SK-N-SH treated with all-trans-retinoic acid at 6 μM for 48 hours (cell line): ENCODE results near the gene ADIPOR1.

Experiments used
- ATAC-seq: fragments of 200-7000 bp; cut with Tn5 transposase; 3 replicates; pipeline ENCODE4 v1.9.1; 2020; ENCODE audit warnings: mild to moderate bottlenecking, moderate library complexity
- ARNTL ChIP-seq: fragments of 450-650 bp; formaldehyde crosslinking; IDR thresholded peaks from 2 replicates; pipeline ENCODE4 v1.5.0; 2020; ENCODE audit warnings: low read depth, mild to moderate bottlenecking, moderate library complexity, borderline replicate concordance
- BACH2 ChIP-seq: fragments of 250-450 bp; sonication (Bioruptor Pico); IDR thresholded peaks from 2 replicates; pipeline ENCODE4 v1.9.0; 2021; ENCODE audit warnings: mild to moderate bottlenecking, borderline replicate concordance
- CSDC2 ChIP-seq: fragments of 250-450 bp; sonication (Bioruptor Pico); IDR thresholded peaks from 2 replicates; pipeline ENCODE4 v1.5.0; 2020; ENCODE audit warnings: mild to moderate bottlenecking, moderate library complexity
- ESRRG ChIP-seq: fragments of 250-450 bp; sonication (Bioruptor Pico); IDR thresholded peaks from 2 replicates; pipeline ENCODE4 v1.6.1; 2021; ENCODE audit warnings: mild to moderate bottlenecking
- GLIS3 ChIP-seq: fragments of 250-450 bp; sonication (Bioruptor Pico); IDR thresholded peaks from 2 replicates; pipeline ENCODE4 v1.5.0; 2020; ENCODE audit warnings: mild to moderate bottlenecking, moderate library complexity
- ISL1 ChIP-seq: fragments of 250-450 bp; sonication (Bioruptor Pico); IDR thresholded peaks from 2 replicates; pipeline ENCODE4 v2.1.2; 2022; ENCODE audit warnings: mild to moderate bottlenecking, moderate library complexity
- OSR1 ChIP-seq: fragments of 250-450 bp; sonication (Bioruptor Pico); IDR thresholded peaks from 2 replicates; pipeline ENCODE4 v1.8.0; 2022; ENCODE audit warnings: moderate library complexity, mild to moderate bottlenecking, inconsistent platforms
- PATZ1 ChIP-seq: fragments of 250-450 bp; sonication (Bioruptor Pico); IDR thresholded peaks from 2 replicates; pipeline ENCODE4 v1.8.0; 2020; ENCODE audit warnings: mild to moderate bottlenecking, moderate library complexity, borderline replicate concordance
- PPARA ChIP-seq: fragments of 250-450 bp; sonication (Bioruptor Pico); IDR thresholded peaks from 2 replicates; pipeline ENCODE4 v1.5.0; 2020; ENCODE audit warnings: mild to moderate bottlenecking, borderline replicate concordance
- RARB ChIP-seq: fragments of 250-450 bp; sonication (Bioruptor Pico); IDR thresholded peaks from 2 replicates; pipeline ENCODE4 v1.8.0; 2021; ENCODE audit warnings: mild to moderate bottlenecking, moderate library complexity
- SNAI2 ChIP-seq: fragments of 250-450 bp; sonication (Bioruptor Pico); IDR thresholded peaks from 2 replicates; pipeline ENCODE4 v1.5.0; 2020; ENCODE audit warnings: mild to moderate bottlenecking, moderate library complexity
- TCF4 ChIP-seq: fragments of 250-450 bp; sonication (Bioruptor Pico); IDR thresholded peaks from 2 replicates; pipeline ENCODE4 v1.8.0; 2021; ENCODE audit warnings: mild to moderate bottlenecking, moderate library complexity, borderline replicate concordance
- TOX ChIP-seq: fragments of 250-450 bp; sonication (Bioruptor Pico); IDR thresholded peaks from 2 replicates; pipeline ENCODE4 v1.8.0; 2021; ENCODE audit warnings: mild to moderate bottlenecking, moderate library complexity, borderline replicate concordance
- ZC3H10 ChIP-seq: fragments of 250-450 bp; sonication (Bioruptor Pico); IDR thresholded peaks from 2 replicates; pipeline ENCODE4 v1.5.1; 2021; ENCODE audit warnings: mild to moderate bottlenecking, moderate library complexity
- ZFP3 ChIP-seq: fragments of 250-450 bp; sonication (Bioruptor Pico); IDR thresholded peaks from 2 replicates; pipeline ENCODE4 v1.5.0; 2020; ENCODE audit warnings: mild to moderate bottlenecking, moderate library complexity
- ZFP30 ChIP-seq: fragments of 450-650 bp; formaldehyde crosslinking; IDR thresholded peaks from 2 replicates; pipeline ENCODE4 v1.5.0; 2022; ENCODE audit warnings: mild to moderate bottlenecking, moderate library complexity
- ZNF565 ChIP-seq: fragments of 450-650 bp; formaldehyde crosslinking; conservative IDR thresholded peaks from 2 replicates; pipeline ENCODE4 v1.5.0; 2020; ENCODE audit warnings: low read depth, mild to moderate bottlenecking, moderate library complexity
- ZNF70 ChIP-seq: fragments of 450-650 bp; formaldehyde crosslinking; IDR thresholded peaks from 2 replicates; pipeline ENCODE4 v1.5.0; 2020; ENCODE audit warnings: mild to moderate bottlenecking, moderate library complexity
- ZNF8 ChIP-seq: fragments of 450-650 bp; formaldehyde crosslinking; IDR thresholded peaks from 2 replicates; pipeline ENCODE4 v1.5.0; 2020; ENCODE audit warnings: mild to moderate bottlenecking, moderate library complexity
- TF ChIP-seq, protein P1 (sequence below): fragments of 250-450 bp; sonication (Bioruptor Pico); IDR thresholded peaks from 2 replicates; pipeline ENCODE4 v1.5.1; 2021; ENCODE audit warnings: mild to moderate bottlenecking, moderate library complexity
- TF ChIP-seq, protein P2 (sequence below): fragments of 250-450 bp; sonication (Bioruptor Pico); IDR thresholded peaks from 2 replicates; pipeline ENCODE4 v1.8.0; 2021; ENCODE audit warnings: low read depth, mild to moderate bottlenecking, moderate library complexity, borderline replicate concordance
- TF ChIP-seq, protein P3 (sequence below): fragments of 250-450 bp; sonication (Bioruptor Pico); IDR thresholded peaks from 2 replicates; pipeline ENCODE4 v1.5.1; 2020; ENCODE audit warnings: low read depth, mild to moderate bottlenecking, moderate library complexity

Gene ADIPOR1

DNA sequence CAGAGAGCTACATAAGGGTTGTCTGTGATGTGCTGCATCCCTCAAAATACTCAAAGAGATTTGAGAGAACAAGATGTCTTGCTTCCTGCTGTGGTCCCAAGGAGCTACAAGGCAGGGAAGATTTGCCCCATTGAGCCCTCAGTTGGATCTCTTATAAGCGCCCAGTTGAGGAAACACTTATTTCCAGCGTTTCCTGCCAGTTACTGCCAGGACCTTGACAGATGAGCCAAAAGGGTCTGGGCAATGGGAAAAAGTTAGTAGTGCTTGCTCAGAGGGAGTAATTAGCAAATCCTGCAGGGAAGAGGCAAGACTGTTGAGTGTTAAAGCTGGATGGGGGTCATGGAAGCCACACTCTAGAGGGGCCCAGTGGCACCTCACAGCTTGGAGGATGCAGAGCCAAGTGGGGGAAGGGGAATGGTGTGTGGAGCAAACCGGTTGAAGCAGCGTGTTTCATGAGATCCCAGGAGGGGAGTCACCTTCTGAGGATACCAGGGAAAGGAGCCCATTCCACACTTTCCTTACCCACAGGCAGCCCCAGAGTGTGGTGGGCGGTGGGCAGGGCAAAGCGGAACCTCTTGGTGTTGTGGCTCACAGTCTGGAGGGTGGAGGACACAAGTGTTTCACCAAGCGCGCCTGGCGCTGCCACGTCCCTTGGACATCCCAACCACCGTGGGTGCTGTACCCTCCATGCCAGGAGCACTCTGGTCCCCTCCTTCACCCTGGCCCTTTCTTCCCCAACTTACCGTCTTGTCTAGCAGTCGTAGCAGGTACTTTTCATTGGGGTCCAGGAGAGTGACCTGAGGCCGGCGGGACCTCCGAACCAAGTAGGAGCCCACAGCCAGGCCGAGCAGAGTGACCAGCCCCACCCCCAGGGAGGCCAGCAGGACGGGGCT lies 8.1 kb upstream of the ADIPOR1 start:
- peak; percentile 1; the same call in 1 of the 3 replicates for ATAC-seq
- TF ChIP-seq ZNF70 (CRISPR knock-in tag) = no peak
- no peak for TF ChIP-seq ZC3H10 (CRISPR knock-in tag)
- TF ChIP-seq, protein P1, sequence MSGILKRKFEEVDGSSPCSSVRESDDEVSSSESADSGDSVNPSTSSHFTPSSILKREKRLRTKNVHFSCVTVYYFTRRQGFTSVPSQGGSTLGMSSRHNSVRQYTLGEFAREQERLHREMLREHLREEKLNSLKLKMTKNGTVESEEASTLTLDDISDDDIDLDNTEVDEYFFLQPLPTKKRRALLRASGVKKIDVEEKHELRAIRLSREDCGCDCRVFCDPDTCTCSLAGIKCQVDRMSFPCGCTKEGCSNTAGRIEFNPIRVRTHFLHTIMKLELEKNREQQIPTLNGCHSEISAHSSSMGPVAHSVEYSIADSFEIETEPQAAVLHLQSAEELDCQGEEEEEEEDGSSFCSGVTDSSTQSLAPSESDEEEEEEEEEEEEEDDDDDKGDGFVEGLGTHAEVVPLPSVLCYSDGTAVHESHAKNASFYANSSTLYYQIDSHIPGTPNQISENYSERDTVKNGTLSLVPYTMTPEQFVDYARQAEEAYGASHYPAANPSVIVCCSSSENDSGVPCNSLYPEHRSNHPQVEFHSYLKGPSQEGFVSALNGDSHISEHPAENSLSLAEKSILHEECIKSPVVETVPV (CRISPR knock-in tag) = no peak
- no peak for TF ChIP-seq GLIS3 (CRISPR knock-in tag)
- TF ChIP-seq ZNF565 = no peak
- no peak for TF ChIP-seq BACH2 (CRISPR knock-in tag)
- no peak for TF ChIP-seq ZFP30 (CRISPR knock-in tag)
- TF ChIP-seq ESRRG = no peak
- TF ChIP-seq PPARA (CRISPR knock-in tag) = no peak
- no peak for TF ChIP-seq ZNF8 (CRISPR knock-in tag)
- no peak for TF ChIP-seq ISL1 (CRISPR knock-in tag)
- TF ChIP-seq OSR1 (CRISPR knock-in tag) = no peak
- TF ChIP-seq, protein P2, sequence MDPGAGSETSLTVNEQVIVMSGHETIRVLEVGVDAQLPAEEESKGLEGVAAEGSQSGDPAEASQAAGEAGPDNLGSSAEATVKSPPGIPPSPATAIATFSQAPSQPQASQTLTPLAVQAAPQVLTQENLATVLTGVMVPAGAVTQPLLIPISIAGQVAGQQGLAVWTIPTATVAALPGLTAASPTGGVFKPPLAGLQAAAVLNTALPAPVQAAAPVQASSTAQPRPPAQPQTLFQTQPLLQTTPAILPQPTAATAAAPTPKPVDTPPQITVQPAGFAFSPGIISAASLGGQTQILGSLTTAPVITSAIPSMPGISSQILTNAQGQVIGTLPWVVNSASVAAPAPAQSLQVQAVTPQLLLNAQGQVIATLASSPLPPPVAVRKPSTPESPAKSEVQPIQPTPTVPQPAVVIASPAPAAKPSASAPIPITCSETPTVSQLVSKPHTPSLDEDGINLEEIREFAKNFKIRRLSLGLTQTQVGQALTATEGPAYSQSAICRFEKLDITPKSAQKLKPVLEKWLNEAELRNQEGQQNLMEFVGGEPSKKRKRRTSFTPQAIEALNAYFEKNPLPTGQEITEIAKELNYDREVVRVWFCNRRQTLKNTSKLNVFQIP = no peak
- TF ChIP-seq RARB = no peak
- no peak for TF ChIP-seq PATZ1
- TF ChIP-seq, protein P3, sequence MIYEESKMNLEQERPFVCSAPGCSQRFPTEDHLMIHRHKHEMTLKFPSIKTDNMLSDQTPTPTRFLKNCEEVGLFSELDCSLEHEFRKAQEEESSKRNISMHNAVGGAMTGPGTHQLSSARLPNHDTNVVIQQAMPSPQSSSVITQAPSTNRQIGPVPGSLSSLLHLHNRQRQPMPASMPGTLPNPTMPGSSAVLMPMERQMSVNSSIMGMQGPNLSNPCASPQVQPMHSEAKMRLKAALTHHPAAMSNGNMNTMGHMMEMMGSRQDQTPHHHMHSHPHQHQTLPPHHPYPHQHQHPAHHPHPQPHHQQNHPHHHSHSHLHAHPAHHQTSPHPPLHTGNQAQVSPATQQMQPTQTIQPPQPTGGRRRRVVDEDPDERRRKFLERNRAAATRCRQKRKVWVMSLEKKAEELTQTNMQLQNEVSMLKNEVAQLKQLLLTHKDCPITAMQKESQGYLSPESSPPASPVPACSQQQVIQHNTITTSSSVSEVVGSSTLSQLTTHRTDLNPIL (CRISPR knock-in tag) = no peak
- no peak for TF ChIP-seq CSDC2
- TF ChIP-seq TOX (CRISPR knock-in tag) = no peak
- TF ChIP-seq, all 23 proteins: peak for 0

DNA sequence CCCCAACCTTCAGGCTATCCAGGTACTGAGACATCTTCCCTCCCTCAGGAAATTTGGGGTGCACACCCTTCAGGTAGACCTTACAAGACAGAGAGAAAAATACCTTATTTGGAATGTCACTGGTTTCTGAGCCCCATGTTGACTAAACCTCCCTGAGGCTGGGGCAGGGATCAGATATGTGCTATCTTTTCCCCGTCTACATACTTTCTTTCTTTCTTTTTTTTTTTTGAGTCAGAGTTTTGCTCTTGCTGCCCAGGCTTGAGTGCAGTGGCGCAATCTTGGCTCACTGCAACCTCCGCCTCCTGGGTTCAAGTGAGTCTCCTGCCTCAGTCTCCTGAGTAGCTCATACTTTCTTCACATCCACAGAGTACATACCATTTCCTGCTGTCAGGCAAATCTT lies 7.3 kb upstream of the ADIPOR1 start:
- no peak for ATAC-seq
- no peak for TF ChIP-seq ZNF565
- no peak for TF ChIP-seq TCF4 (CRISPR knock-in tag)
- no peak for TF ChIP-seq ZNF70 (CRISPR knock-in tag)
- TF ChIP-seq ARNTL = no peak
- no peak for TF ChIP-seq SNAI2 (CRISPR knock-in tag)
- no peak for TF ChIP-seq OSR1 (CRISPR knock-in tag)
- no peak for TF ChIP-seq ZFP3
- no peak for TF ChIP-seq GLIS3 (CRISPR knock-in tag)
- TF ChIP-seq ESRRG = no peak
- TF ChIP-seq, protein P3 (CRISPR knock-in tag) = no peak
- no peak for TF ChIP-seq ZFP30 (CRISPR knock-in tag)
- no peak for TF ChIP-seq PATZ1
- TF ChIP-seq, protein P1 (CRISPR knock-in tag) = no peak
- TF ChIP-seq PPARA (CRISPR knock-in tag) = no peak
